ENCODE results near the gene SRSF8.
A peak's percentile ranks its signal among the peaks of the same experiment; 100 is the strongest.
"Not testable (repeated sequence)": the region's sequence is repeated elsewhere in the genome, so short reads cannot be mapped to it uniquely, and the experiment has no call there.

SRSF8 gene

DNA sequence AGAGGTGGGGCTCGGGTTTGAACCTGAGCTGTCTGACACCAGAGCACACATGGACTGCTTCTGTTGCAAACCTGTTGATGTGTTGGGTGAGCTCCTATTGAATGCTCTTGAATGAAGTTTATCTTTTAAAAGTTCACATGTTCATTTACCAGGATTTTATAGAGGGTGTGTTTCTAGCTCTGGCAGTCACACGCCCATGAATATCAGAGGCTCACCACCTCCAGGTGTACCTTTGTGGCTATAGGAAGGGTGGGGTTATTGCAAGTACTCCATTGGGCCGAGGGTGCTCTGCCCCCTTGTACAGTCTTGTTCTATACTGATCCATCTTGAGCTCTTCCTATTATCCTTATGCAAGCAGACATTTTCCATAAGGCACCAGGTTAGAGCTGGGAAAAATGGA is 32.1 kb downstream of the SRSF8 start:
- DNase-seq (ENCODE audit: low spot score) = no peak

DNA sequence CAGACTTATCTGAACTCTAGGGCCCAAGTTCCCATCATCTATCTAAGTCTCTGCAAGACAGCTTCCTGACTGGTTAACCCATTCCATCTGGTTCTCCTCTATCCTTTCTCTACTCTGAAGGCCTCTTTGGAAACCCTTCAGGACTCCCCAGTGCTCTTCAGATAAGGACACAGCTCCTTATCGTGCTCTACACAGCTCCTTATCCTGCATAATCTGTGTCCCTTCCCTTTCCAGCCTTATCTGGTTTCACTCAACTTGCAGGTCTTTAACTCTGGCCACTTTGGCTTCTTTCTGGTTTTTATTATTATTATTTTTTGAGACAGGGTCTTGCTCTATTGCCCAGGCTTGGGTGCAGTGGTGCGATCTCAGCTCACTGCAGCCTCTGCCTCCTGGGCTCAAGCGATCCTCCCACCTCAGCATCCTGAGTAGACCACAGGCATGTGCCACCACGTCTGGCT is 33.5 kb downstream of the SRSF8 start:
- DNase-seq (ENCODE audit: low spot score) = no peak

DNA sequence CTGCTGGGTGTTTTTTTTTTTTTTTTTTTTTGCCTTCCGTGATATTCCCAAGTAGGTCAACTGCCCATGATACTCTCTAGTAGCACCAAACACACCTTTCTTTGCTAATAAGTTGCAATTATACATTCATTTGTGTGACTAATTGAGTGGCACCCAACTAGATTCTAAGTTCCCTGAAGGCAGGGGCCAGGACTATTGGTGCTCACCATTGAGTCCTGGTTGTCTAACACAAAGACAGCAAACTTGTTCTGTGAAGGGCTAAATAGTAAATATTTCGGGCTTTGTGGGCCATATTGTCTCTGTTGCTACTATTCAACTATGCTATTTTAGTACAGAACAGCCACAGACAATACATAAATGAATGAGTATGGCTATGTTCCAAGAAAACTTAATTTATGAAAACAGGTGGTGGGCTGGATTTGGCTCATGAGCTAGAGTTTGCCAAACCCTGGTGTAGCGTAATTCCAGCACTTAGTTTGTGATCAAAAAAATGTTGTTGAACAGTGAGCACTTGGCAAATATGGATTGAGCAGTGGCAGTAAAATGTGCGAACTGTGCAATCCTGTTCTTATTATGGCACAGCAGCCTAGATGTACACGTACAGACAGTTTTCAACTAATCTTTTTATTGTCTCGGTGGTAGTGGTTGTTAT is 34.3 kb downstream of the SRSF8 start:
- no peak for DNase-seq (ENCODE audit: low spot score)

DNA sequence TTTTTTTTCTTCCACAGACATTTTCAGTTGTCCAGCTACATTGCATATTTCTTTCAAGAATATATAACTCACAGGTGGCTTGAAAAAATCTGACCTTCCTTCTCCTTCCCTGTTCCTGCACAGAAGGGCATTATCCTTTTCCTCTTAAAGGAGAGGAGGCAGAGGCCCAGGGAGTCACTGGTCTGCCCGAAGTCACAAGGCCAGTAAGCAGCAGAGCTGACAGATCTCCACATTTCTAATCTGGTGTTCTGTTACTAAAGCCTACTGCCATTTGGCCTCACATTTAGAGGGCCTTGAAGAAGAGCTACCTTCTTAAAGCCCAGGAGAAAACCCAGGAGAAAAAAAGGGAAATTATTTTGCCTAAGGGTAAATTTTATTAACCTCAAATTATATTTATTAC is 35.2 kb downstream of the SRSF8 start:
- DNase-seq (ENCODE audit: low spot score) = no peak

DNA sequence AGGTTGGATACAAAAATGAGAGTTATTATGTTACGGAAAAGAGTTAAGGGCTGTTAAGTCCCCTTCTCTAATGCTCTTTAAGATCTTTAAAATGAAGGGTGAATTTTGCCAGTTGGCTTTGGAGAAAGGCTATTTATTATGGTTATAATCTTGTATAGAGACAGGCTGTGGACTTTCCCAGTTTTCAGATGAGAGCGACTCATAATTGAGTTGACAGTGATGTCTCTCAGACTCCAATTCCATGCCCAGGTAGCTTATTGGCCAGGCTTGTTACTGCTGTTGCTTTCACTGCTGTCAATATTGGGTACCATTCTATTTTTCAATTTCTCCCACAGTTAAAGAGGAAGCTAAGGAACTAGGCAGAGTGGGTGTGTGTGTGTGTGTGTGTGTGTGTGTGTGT is 36.0 kb downstream of the SRSF8 start:
- no peak for DNase-seq (ENCODE audit: low spot score)

DNA sequence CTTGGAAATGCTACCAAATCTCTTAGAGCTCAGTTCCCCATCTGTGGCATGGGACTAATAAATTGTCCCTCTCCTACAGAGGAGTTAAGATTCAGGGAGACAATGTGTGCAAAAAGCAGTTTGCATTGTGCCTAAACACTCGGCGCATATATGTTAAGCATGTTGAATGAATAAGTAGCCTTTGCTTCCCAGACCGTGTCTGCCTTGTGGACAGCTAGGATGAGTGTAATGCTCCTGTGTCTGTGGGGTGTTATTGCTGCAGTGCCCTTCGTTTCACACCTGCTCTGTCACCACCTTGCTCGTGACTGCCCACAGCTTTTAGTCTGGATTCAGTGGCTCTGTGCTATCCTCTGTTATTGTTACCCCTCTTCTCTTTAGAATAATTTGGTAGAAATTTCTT is 37.0 kb downstream of the SRSF8 start:
- no peak for DNase-seq (ENCODE audit: low spot score)

DNA sequence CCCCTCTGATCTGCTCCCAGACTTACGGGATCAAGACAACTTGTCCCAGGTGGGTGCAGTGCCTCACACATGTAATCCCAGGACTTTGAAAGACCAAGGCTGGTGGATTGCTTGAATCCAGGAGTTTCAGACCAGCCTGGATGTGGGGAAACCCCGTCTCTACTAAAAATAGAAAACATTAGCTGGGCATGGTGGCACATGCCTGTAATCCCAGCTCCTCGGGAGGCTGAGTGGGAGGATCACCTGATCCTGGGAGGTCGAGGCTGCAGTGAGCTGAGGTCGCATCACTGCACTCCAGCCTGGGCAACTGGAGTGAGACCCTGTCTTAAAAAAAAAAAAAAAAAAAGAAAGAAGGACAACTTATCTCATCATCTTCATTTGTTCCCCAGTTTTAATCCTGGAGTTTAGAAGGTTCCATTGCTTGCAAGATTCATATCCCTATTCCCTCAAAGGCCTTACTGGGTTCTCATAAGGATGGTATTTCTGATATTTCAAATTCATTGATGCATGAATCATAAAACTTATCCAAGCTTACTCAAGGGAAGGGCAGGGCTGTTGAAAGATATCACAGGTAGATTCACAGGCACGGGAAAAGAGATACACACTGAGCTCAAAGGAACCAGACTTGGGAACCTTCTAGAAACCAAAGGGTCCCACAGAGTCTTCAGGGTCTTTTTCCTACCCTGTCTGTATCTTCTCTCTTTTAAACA is 37.6 kb downstream of the SRSF8 start:
- no peak for DNase-seq (ENCODE audit: low spot score)

DNA sequence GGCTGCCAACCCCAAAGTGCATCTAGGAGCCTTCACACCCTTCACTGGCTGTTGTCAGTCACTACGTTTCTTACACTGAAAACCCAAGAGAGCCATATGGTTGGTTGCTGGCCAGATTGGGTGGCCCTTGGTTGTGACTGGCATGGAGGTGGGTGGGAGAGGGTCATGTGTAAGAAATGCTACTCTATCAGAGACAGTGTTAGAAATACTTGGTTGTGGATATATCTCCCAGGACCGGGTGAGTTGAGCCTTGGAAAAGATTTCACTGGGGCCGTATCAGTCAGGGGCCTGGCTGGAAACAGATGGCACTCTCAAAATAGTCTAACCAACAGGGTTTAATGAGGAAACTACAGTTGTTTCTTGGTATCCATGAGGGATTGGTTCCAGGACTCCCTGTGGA is 38.1 kb downstream of the SRSF8 start:
- DNase-seq (ENCODE audit: low spot score) = no peak

DNA sequence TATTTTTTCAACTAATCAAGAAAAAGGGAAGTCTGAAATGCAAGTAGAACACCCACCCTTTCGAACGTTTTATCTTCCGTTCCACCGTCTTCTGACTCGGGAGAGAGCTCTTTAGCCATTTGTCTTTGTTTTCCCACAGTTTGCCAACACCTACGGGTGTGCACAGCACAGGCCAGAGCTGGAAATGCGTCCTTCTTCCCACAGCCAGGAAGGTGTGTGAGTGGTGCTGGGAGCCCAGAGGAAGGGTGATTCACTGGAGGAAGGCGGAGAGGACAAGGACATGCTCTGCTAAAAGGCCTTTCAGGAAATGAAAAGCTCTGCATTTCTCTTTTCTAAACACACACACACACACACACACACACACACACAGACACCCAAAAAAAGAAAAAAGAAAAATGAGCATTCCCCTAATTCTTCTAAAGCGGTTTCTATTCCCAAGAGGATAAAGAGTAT is 41.5 kb downstream of the SRSF8 start:
- DNase-seq (ENCODE audit: low spot score) = peak; percentile 81

DNA sequence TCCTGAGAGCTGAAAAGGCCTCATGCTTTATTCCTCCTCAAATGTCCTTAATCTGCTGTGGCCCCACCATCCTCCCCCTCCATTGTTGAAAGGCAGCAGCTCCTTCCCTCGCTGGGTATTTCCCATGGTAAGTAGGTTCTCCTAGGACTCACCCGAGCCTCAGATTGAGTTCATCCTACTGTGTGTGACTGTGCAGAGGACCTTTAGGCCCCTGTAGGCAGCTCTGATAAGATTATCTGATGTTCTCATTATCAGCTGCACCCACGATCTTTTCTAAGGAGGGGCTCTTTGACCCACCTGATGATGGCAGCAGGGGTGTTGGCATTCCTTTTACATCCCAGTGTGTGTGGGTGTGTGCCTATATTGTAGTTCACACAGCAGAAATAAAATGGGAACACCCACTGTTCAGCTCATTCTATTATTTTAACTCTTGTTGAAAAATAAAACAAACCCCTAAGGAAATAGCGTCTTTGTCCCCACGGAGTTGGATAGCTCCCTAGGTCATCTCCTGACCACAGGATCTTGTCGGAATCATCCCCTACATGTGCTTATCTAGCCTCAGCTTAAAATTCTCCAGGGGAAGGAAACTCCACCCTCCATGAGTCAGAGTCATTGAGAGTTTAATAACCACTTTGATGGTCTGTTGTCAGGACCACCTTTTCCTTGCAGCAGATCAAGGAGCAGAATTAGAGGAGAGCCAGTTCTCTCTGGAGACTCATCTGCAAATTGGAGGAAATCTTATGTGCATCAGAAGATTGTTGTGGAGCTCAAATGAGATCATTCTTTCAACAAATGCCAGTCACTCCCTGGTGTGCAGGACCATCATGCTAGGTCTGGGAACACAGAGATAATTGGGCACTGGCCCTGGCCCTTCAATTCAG is 42.2 kb downstream of the SRSF8 start:
- peak; percentile 77 for DNase-seq (ENCODE audit: low spot score)

DNA sequence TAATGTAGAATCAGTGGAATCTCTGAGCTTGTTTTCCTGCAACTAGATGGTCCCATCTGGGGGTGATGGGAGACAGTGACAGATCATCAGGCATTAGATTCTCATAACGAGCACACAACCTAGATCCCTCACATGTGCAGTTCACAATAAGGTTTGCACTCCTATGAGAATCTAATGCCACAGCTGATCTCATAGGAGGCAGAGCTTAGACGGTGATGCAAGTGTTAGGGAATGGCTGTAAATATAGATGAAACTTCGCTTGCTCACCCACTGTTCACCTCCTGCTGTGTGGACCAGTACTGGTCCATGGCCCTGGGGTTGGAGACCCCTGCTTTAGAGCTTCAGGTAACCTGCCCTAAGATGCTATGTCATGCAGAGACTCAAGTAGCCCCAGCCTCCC is 44.8 kb downstream of the SRSF8 start:
- not testable (repeated sequence) for DNase-seq (ENCODE audit: low spot score)

DNA sequence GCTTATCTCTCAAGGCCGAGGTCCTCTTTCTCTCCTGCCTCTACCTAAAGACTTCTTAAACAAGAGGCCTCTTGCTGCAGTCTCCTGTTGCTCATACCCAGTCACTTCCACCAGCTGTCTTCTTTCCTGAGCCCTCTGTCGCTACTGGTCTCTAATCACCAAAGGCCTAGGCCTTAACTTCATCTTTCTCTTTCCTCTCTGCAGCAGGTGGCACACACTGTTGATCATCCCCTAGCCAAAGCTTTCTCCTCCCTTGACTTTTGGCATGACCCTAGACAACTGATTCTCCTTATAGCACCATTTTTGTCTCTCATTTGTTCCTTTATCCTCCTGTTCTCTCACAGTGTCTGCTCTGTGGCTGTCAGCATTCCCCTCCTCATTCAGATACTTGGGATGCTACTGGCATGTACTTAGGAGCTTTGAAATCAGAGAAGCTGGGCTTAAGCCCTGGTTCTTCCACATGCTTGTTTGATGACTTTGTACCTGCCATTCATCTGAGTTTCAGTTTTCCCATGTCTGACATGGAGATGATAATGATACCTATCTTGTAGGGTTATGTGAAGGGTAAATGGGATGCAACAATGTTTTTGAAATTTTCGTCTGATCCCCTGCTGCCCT is 45.3 kb downstream of the SRSF8 start:
- no peak for DNase-seq (ENCODE audit: low spot score)

DNA sequence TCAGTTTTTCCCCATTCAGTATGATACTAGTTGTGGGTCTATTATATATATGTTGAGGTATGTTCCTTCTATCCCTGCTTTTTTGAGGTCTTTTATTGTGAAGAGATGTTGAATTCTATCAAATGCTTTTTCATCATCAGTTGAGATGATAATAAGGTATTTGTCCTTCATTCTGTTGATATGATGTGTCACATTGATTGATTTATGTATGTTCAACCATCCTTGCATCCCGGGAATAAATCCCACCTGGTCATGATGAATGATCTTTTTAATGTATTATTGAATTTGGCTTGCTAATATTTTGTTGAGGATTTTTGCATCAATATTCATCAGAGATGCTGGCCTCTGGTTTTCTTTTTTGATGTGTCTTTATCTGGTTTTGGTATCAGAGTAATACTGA is 48.9 kb downstream of the SRSF8 start:
- DNase-seq (ENCODE audit: low spot score) = no peak

DNA sequence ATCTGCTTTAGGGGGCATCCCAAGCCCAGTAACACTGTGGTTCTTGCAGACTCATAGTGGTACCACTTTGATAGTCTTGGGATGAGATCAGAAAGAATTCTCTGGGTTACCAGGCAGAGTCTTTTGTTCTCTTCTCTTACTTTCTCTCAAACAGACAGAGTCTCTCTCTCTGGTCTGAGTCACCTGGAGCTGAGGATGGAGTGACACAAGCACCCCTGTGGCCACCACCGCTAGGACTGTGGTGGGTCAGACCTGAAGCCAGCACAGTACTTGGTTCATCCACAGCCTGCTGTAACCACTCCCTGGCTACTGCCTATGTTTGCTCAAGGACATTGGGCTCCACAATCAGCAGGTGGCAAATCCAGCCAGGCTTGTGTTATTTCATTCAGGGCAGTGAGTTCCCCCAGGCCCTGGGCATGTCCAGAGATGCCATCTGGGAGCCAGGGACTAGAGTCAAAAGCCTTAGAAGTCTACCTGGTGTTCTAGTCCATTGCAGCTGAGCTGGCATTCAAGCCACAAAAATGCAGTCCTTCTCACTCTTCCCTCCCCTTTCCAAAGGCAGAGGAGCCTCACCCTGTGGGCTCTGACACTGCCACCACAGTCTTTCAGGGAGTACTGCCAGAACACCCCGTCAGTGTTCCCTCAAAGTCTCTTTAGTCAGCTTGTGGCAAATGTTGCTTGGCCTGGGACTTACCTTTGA is 52.8 kb downstream of the SRSF8 start:
- peak; percentile 79 for DNase-seq (ENCODE audit: low spot score)

Measured in SW480 (cell line).